ENCODE data around the gene GPX6. TPM values are rescaled to one million over a fixed set of nuclear protein-coding genes. Genes with fewer than 3 reads are reported as not detected.

GPX6 gene
- total and polyA plus RNA-seq, 10 of the 15 experiments (the other 5 are each of a cell fraction or from before 2014, with no cell fraction given): not detected

GRCh38 chr6:28522594-28523240, 7.1 kb upstream of the GPX6 start (continued):
- TF ChIP-seq YBX1 (IDR thresholded peaks at IDR 0.05) (no peak), RUNX3 (IDR thresholded peaks at IDR 0.05; ENCODE audit: low read length) (no peak)

- H3K9me3 ChIP-seq (replicated peaks; ENCODE audit: control insufficient read depth, insufficient read depth, low read length): no peaks in the 10 kb centered on the region
- 23% methylated on average over 2 of the region's 2 CpGs for WGBS (ENCODE audit: insufficient coverage, insufficient replicate concordance, low lambda C conversion rate, missing lambda C conversion rate)
- in situ Hi-C loops (cut with MboI) (no loop called here), intact Hi-C loops (cut with micrococcal nuclease; ENCODE audit: unreplicated experiment) (no loop called here)
- ChIA-PET RAD21 (ENCODE audit: unreplicated experiment) (no interaction called here), POLR2A (no interaction called here), SMC1A (ENCODE audit: uncharacterized antibody, unreplicated experiment) (interaction anchor here (0.6 to 1.0 kb wide), 2 partner anchors 22 to 85 kb away, joined by 3 to 4 read pairs; no protein-coding TSS in a partner anchor), CTCF (no interaction called here)
- no peaks in the 10 kb centered on the region for H4K20me1 ChIP-seq (ENCODE audit: control insufficient read depth, insufficient read depth)
- H3K27ac ChIP-seq (ENCODE audit: control insufficient read depth, insufficient read depth): no peak overlapping the region
- DNase-seq (ENCODE audit: low read depth, low spot score) (no peak), ATAC-seq (no peak), FAIRE-seq (no peak)
- H3K79me2 ChIP-seq (ENCODE audit: control insufficient read depth, insufficient read depth, low read length): no peaks in the 10 kb centered on the region
- H3K4me2 ChIP-seq (ENCODE audit: control insufficient read depth, insufficient read depth): no peak overlapping the region
- H3K27me3 ChIP-seq (replicated peaks in 1 of 2; ENCODE audit: control insufficient read depth in 2 of 2, insufficient read depth in 2 of 2, low read length in 1 of 2): peaks cover 0 to 2% of the 10 kb centered on the region in 2 experiments; a peak in 2 of 4 replicates
- no peak overlapping the region for H2AFZ ChIP-seq (ENCODE audit: control insufficient read depth, low read depth, low read length)
- H3K4me3 ChIP-seq: no peak overlapping the region
- H3K36me3 ChIP-seq (ENCODE audit: control insufficient read depth in 2 of 2, insufficient read depth in 2 of 2, low read length in 1 of 2): no peaks in the 10 kb centered on the region
- no TSS peak for BruUV-seq (replicated peaks)
- H3K9ac ChIP-seq (ENCODE audit: control insufficient read depth, insufficient read depth, low read length): no peak overlapping the region
- no peaks in the 10 kb centered on the region for H3K4me1 ChIP-seq (ENCODE audit: control insufficient read depth, insufficient read depth, low read length)
- TF ChIP-seq CEBPB (IDR thresholded peaks at IDR 0.05; ENCODE audit: borderline replicate concordance in 1 of 2, low read depth in 2 of 2, low read length in 2 of 2) (no peak), SUZ12 (IDR thresholded peaks at IDR 0.05; ENCODE audit: unreplicated experiment) (no peak), SMAD1 (IDR thresholded peaks at IDR 0.05; ENCODE audit: low read depth, partially characterized antibody) (no peak), ZNF384 (IDR thresholded peaks at IDR 0.05; ENCODE audit: borderline replicate concordance, low read depth, low read length) (no peak), IRF5 (IDR thresholded peaks at IDR 0.05; ENCODE audit: borderline replicate concordance) (no peak), ZNF207 (IDR thresholded peaks at IDR 0.05; ENCODE audit: borderline replicate concordance) (no peak), WRNIP1 (IDR thresholded peaks at IDR 0.05; ENCODE audit: borderline replicate concordance, low read depth, low read length) (no peak), TCF3 (IDR thresholded peaks at IDR 0.05; ENCODE audit: borderline replicate concordance, insufficient read depth, low read depth, low read length) (no peak), HCFC1 (IDR thresholded peaks at IDR 0.05; ENCODE audit: low read length) (no peak), HDAC2 (IDR thresholded peaks at IDR 0.05) (no peak), RAD51 (IDR thresholded peaks at IDR 0.05) (no peak), NR2C2 (IDR thresholded peaks at IDR 0.05; ENCODE audit: borderline replicate concordance, control insufficient read depth, insufficient read length, low read depth) (no peak), E2F8 (IDR thresholded peaks at IDR 0.05; ENCODE audit: low read depth, partially characterized antibody) (no peak), MLLT1 (IDR thresholded peaks at IDR 0.05) (no peak)
Measured at GRCh38 chr6:28517964-28518363, 2.4 kb upstream of the GPX6 start.

Measured in GM12878 (cell line).